Superior temporal gyrus (tissue), 1 donor: ENCODE measurements around the gene EXD2.

Source experiments
- DNase-seq: peaks from one replicate; pipeline ENCODE4 v3.0.0-alpha.2; 2016; ENCODE audit errors: extremely low spot score

Gene EXD2

DNA sequence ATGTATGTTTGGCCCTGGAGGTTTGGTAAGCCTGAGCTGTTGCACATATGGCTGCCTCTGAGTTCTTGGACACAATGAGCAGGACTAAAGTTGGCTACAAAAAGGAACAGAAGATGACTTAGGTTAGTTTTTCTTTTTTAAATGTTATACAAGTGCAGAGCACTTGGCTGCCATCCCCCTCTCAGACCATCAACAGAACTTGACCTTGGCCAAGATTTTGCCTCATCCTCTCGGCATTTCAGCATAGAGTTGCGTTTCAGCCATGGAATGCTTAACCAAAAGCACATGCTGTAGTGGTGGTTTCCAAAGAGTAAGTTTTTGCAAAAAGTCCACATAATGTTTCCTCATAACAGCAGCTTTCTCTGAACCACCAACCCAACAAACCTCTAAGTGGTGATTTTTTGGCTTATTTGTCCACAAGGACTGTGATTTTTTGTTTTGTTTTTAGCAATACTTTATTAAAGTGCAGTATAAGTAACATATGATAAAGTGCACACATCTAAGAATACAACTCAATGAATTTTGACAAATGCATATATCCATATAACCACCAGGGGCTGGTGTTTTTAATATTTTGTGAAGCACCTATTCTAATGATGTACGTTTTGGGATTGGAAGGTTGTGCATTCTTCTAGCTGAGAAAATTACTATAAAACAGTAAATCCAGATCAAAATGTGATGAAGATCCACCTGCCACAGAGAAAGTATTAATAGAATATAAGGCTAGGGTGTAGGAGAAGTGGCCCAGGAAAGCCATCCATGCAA, 56.6 kb downstream of the EXD2 start:
- DNase-seq, result no peak

DNA sequence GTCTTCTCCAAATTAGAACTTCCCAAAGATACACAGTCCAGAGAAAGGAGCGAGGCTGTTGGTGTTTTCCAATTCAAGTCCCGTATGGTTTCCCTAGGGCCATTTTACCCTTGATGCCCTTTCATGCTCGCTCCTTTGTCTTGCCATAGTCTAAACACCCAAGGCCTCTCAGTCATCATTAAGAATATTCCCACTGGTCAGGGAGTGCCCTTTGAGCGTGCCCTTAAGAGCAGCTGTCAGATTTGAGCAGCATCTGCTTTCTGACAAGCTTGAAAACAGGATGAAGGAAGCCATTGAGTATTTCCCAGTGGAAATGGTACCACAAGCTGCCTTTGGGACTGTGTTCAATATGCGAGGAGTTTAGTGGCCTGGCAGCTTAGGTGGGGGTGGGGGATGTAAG, 58.3 kb downstream of the EXD2 start:
- no peak for DNase-seq

DNA sequence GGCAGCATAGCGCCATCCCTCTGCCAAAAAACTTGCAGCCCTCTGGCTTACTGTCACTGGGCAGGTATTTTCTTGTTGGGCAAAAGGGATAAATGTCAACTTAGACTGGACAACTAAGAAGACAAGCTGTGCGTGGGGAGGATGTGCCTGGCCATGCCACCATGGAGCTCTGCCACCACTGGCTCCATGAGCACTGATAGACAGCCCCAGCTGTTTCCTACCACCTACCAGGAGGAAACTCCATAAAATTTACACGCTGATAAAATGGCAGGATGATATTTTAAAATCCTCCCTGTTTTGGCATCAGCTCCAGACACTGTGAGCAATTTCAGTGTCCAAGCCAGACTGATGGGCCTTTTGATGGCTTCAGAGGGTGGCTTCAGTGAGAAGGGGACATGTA, 61.6 kb downstream of the EXD2 start:
- no peak for DNase-seq

DNA sequence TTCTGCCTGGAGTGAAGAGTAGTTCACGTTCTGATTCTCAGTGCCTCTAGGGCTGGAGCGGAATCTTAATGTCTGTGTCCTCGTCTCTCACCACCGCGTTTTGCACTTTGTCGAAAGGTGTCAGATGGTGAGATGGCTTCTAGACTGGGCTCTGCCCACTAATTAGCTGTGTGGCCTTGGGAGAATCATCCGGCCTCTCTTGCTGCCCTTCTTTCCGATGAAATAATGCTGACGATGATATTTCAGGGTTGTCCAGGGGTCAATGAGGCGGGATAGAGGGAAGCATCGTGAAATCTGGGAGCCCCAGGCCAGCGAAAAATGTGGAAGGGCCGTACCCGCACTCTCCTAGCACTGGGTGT, 67.8 kb downstream of the EXD2 start:
- no peak for DNase-seq

DNA sequence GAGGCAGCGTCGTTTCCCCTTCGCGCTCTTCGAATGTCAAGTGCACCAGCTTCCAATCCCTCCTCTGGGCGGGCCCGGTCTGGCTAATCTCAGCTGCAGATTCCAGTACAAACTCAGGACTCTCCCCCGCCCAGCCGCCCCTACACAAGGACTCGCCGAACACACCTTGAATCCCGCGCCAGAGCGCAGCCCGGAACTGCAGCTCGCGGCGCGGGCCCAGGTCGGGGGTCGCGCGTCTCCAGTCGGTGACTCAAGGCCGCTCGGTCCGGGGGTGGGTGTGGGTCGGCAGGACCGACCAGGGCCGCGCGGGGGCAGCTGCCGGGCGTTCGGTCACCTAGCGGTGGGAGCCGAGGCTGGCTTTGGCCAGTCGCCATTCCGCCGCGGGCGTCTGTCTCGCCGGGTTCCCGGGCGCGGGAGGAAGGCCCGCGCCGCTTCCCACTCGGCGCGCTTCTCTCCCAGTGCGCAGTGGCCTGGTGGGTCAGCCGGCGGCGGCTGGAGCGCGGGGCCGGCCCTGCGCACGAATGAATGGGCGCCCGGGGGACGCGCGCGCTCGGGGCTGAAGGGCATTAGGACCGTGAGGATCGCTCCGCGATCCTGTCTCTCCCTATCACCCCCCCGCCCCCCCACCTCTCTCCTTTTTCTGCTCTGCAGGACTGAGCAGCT, 68.4 kb downstream of the EXD2 start, which contains the start of gene GALNT16:
GALNT16 (plus strand) TSS at position 632 of the 663 bp plus-strand sequence. CDS start 133 bp downstream, outside the sequence.
- DNase-seq, result no peak

DNA sequence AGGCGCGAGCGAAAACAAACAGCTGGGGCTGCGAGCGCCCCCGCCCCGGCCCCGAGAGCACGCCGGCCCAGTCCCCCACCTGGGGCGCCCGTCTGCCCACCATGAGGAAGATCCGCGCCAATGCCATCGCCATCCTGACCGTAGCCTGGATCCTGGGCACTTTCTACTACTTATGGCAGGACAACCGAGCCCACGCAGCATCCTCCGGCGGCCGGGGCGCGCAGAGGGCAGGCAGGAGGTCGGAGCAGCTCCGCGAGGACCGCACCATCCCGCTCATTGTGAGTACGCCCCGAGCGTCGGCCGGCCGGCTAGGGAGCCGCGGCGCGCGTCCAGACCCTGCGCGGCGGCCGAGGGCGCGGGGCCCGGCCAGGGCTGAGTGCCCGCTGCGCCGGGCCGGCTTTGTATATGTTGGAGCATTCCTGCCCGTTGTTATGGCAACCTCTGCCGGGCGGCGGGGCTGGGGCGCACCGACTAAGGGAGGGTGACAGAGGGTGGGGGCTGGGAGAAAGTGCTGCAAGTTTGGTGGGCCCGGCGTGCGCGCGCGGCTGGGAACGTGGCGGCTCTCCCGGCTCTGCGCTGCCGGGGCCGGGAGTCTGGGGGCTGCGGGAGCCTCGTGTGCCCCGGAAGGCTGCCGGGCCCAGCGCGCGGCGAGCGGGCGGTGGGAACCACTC, 69.0 kb downstream of the EXD2 start:
- DNase-seq, result no peak

DNA sequence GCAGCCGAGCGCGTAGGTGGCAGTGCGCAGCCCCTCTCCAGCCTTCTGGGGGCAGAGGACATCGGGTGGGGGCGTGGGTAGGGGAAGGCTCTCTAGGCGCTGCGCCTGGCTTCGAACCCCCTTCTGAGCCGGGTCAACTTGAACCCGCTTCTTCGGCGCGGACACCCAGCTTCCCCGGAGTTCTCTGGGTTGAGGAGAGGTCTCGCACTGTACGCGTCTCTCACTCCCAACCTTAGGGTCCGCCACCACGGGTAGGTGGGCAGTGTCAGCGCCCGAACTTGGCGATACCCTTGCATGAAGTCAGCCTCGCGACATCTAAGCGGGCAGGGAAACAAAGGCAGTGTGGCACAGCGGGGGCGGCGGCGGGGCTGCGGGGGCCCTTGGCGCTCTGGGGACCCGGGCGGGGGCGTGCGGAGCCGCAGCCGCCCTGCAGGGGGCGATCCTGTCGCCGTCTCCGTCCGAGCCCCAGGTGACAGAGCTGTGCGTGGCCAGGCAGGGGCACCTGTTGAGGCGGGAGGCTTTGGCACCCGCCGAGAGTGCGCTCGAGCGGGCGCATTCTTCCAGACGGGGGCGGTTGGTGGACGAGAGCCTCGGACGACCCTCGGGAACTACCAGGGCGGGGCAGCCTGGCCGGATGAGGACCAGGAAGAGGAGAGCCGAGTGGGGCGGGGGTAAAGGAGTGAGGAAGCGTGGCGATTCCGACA, 69.7 kb downstream of the EXD2 start:
- no peak for DNase-seq

DNA sequence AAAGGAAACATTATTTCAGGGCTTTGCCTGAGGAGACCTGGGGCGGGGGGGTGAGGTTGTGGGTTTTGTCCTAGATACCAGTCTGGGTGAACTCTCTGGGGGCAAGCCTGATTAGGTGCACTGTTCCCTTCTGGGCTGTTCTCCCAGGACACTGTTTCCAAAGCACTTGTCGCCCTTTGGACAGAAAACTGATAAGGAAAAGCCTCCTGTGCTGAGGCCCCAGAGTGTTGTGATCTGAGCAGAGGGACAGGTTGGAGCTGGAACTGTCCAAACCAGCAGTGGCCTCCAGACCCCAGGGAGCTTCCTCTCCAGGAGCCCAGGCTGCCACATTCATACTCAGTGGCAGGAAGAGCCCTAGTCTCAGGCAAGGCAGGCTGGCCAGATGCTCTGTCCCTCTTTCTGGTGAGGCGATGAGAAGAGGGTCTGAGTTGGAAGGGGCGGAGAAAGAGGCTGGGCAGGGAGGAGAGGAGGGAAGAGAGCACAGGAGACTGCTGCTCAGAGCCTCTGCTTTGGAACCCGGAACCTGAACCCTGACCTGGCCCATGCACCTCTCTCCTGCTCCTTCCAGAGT, 70.5 kb downstream of the EXD2 start:
- DNase-seq, result no peak

DNA sequence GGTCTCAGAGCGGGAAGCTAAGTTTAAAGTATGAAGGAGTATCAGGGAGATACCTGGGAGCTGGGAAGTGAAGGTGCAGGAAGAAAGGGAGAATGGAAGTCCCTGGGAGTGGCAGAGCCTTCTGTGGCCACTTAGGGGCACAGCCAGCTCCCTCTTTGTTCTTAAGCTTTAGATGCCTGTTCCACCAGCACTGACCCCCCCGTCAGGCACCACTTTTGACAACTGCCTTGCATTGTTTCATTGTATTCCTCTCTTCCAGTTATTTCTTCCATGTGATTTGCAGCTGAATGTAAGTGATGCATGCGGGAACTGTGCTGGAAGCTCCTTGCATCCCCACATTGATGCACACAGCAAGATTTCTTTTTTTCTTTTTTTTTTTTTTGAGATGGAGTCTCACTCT, 71.2 kb downstream of the EXD2 start:
- DNase-seq, result no peak

DNA sequence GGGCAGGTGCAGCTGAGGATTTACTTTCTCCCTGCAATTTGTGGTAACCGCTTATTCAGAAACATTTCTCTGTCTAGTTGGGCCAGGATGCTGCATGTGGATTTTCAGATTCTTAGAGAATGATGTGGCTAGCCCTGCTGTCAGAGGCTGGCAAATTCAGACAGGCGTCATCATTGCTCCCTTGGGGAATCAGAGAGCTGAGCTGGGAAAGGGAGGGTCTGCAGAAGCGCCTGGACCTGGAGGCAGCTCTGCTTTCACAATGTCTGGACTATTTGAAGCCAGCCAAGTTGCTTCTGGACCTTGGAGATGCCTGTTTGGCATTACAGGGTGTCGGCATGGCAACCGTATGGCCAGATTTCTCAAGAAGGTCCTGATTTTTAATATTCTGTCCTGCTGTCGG, 72.1 kb downstream of the EXD2 start:
- no peak for DNase-seq

DNA sequence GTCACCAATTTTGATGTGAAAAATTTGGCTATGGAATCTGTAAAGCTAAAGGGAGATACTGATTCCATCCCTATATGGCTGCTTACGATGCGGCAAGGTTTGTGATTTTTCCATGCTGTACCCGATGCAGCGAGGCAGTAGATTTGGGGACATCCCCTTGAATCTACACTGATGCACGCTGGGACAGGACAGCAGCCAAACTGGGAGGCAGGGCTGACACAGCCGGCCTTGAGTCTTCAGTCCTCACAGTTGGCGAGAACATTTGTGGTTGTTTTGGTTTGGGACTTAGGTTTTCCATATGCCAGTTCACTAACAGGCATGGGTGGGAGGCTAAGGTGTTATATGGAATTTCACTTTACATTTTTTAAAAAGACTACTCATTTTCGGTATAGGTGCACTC, 72.5 kb downstream of the EXD2 start:
- no peak for DNase-seq

DNA sequence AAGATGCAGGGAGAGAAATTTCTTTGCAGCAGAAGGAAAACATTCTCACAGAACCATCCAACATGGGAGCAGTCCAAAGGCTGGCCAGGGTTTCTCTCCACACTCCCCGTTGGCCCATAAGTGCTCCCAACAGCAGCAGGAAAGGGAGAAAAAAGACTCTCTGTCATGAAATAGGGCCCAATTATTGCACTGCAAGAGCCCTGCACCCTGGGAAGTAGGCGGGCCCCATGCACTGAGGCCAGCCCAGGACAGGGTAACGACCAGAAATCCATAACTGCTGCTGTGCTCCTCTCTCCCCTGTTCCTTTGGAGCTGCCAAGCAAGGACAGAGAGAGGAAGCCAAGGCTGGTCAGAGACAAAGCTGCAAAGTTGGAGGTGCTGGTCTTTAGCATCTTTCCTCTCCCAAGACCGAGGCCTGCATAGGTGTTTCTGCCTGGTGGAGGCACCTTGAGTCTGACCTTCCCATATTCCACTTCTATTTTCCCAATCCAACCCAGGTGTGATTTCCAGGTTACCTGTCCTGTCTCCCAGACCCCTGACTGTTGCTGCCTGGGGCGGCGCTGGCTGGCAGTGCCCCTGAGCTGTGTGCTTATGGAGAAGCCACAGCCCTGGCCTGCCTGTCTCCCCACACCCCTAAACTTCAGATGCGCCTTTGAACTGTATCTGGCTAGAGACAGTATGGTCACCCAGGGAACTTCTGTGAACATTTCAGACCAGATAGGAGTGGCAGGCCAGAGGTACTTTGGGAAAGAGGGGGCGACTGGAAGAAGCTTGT, 75.5 kb downstream of the EXD2 start:
- no peak for DNase-seq

DNA sequence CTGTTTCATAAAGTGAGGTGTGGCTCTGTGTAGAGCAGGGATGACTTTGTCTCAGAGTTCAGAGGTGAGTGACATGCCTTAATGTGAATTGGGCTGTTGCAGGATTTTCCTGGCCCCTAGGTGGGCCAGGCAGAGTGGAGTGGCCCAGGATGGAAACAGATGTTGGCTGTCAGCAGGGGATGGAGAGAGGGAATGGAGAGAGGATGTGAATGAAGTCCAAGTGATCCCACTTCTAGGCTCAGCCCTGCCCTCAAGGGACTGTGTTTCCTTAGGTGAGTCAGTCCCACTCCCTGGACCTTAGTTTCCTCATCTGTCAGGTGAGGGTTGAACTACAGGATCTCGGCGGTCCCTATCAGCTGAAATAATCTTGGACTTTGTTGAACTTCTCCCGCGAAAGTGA, 76.2 kb downstream of the EXD2 start:
- DNase-seq, result no peak

DNA sequence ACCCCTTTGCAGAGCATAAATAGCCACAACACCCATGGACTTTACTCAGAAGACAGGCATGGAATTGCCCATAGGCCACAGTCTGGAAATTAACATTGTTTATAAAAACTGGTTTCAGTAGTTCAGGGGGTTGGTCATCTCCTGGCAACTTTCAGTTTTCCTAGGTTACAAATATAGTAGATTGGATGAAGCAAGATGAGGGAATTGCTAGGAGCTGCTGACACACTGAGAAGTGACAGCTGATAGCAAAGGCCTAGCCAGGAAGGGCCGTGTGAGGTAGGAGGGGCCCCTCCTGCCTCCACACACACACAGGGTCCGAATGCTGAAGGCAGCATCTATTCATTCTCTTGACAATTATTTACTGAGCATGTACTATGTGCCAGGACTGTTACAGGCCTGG, 76.9 kb downstream of the EXD2 start:
- no peak for DNase-seq

DNA sequence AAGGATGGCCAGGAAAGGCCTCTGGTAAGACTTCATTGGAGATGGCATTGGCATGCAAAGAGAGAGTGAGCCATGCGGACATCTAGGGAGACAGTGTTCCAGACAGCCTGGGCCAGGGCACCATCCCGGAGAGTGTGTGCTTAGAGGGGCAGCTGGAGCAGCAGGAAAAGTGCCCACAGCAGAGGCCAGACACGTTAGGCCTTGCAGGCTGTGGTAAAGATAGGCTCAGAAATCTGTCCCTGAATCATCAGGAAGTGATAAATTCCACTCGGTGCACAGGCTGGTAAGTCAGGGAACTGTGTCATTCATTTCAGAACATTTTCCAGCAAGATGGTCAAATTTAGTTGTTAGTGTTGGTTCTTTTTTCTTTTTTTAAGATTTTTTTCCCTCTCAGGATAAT, 77.5 kb downstream of the EXD2 start:
- no peak for DNase-seq

DNA sequence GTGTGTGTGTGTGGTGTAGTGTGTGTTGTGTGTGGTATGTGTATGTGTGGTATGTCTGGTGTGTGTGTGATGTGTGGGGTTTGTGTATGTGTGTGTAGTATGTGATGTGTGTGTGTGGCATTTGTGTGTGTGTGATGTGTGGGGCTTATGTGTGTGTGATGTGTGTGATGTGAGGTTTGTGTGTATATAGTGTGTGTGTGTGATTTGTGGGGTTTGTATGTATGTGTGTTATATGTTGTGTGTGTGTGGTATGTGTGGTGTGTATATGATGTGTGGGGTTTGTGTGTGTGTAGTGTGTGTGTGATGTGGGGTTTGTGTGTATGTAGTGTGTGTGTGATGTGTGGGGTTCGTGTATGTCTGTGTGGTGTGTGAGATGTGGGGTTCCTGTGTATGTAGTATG, 78.1 kb downstream of the EXD2 start:
- no peak for DNase-seq

DNA sequence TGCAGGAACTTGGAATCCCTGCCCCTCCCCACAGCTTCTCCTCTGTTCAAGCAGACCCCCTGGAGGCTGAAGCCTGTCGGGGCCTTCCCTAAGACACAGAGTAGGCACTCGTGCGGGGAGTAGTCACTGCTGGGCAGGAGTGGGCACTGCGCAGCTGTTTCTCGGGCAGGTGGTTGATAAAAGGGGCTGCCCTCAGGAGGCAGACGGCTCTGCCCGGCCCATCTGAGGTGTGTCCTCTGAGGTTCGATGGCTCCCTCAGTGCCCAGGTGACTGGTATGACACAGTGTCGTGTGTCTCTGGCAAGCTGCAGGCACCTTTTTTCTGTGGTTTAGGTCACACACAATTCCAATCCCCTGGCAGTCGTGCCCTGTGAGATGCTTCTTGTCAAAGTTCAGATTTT, 78.8 kb downstream of the EXD2 start:
- no peak for DNase-seq

DNA sequence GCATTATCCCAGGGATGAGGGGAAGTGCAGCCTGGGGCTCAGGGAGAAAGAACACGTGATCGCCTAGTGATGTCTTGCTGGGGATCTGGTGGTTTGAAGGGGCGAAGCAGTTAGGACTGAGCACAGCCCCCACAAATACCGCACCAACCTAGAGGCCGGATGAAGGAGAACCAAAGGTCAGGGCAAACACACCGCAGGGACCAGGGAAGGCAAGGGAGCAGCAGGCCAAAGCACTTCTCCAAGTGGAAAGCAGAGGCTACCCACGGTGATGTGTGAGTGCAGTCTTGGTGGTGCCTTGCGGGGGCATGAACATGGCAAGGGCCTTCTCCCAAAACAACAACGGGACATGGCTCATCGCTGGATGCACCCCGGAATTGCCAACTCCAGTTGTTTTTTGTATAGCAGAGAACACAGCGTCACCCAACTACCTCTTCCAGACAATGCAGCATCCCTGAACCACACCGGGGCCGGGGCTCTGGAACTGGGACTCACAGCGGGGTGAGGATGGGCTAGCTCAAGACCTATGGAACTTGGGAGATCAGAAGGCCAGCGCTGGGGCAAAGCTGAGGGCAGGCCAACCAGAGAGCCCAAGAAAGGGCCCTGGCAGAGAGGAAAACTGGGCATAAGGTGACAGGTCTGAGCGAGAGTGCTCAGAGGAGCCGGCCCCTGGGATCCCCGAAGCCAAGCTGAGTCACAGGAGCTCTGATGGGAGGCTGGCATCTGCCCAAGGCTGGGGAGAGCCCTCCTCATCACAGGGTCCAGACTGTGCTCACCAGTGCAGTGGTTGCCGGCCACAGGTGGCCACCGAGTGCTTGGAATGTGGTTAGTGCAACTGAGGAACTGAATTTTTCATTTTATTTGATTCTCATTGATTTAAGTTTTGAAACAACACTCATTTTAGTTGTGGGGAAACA, 79.8 kb downstream of the EXD2 start:
- DNase-seq, result no peak

DNA sequence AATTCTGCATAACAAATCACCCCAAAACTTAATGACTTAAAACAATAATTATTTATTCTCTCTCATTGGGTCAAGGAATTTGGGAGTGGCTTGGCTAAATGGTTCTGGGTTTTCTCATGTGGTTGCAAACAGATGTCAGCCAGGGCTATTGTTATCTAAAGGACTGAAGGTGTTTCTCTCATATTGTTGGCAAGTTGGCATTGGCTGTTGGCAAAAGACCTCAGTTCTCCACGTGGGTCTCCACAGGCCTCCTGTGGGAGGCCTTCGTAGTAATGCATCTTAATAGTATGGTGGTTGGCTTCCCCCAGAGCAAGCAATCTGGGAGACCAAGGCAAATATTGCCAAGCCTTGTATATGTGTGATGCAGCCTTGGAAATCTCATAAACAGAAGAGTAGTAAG, 83.0 kb downstream of the EXD2 start:
- no peak for DNase-seq

DNA sequence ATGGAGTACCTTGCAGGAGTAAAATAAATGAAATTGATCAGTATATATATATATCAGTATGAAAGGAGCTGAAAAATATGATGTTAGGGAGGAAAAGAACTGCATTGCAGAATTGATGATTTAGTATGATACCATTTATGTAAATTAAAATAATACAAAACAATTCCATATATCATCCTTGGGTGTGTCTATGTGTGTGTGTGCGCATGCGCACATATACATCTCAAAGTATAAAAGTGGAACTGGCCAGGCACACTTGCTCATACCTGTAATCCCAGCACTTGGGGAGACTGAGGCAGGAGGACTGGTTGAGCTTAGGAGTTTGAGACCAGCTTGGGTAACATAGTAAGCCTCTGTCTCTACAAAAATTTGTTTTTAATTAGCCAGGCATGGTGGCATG, 84.0 kb downstream of the EXD2 start:
- no peak for DNase-seq
